Gastrocnemius medialis (tissue), 4 donors: ENCODE data around the gene DACT1. TPM values are rescaled to one million over a fixed set of nuclear protein-coding genes. Genes with fewer than 3 reads are reported as not detected.

Source experiments
- ATAC-seq, 2 donors: fragments of 150-250 bp; one replicate each; pipeline ENCODE4 v1.9.1; 2016
- DNase-seq, 2 donors: peaks; one replicate each; pipeline ENCODE4 v3.0.0-alpha.2; 2019
- H3K27ac ChIP-seq, 4 donors: fragments of 200-600 bp; sonication (generic); 1 replicate in 1 of 4; 2 replicates in 3 of 4; pipeline ENCODE4 v1.5.1; 2016 to 2018; ENCODE audit warnings: mild to moderate bottlenecking in 2 of 4, moderate library complexity in 1 of 4
- H3K27me3 ChIP-seq, 3 donors: fragments of 200-600 bp; sonication (generic) in 2 of 3; 1 replicate in 1 of 3; 2 replicates in 2 of 3; pipeline versions ENCODE4 v1.5.1 to v1.6.0; 2016 to 2019; ENCODE audit warnings: mild to moderate bottlenecking in 1 of 3, moderate library complexity in 1 of 3
- H3K36me3 ChIP-seq, 2 donors: fragments of 200-600 bp; sonication (generic) in 1 of 2; one replicate each; pipeline ENCODE4 v1.5.1; 2017 to 2018
- H3K4me1 ChIP-seq, 2 donors: fragments of 200-600 bp; sonication (generic) in 1 of 2; one replicate each; pipeline ENCODE4 v1.5.1; 2016 to 2017; ENCODE audit warnings: mild to moderate bottlenecking in 2 of 2
- H3K4me3 ChIP-seq, 4 donors: fragments of 200-600 bp; sonication (generic) in 3 of 4; 1 replicate in 1 of 4; 2 replicates in 3 of 4; pipeline ENCODE4 v1.5.1; 2016 to 2019; ENCODE audit warnings: mild to moderate bottlenecking in 2 of 4
- H3K9me3 ChIP-seq, 3 donors: fragments of 200-600 bp; sonication (generic) in 2 of 3; 1 replicate in 1 of 3; 2 replicates in 2 of 3; pipeline ENCODE4 v1.5.1; 2016 to 2019
- POLR2A ChIP-seq, 2 donors: fragments of 450-650 bp; IDR thresholded peaks; one replicate each; pipeline ENCODE4 v1.6.1; 2017; ENCODE audit warnings: antibody characterized with exemption in 2 of 2, mild to moderate bottlenecking in 2 of 2, moderate library complexity in 2 of 2
- in situ Hi-C, 4 donors: fragments of 200-750 bp; cut with MboI; loops; one replicate each; pipeline versions ENCODE4 v1.15.0 to v1.8.0; 2017; ENCODE audit warnings: low sequenced_read_pairs in 4 of 4
- intact Hi-C: fragments of 100-400 bp; cut with DNase I; formaldehyde crosslinking; loops from one replicate; pipeline ENCODE4 v1.15.1; 2023; ENCODE audit warnings: low total_unique reads
- total RNA-seq, 4 donors: library from RNA; depleted of rRNA; stranded (reverse); fragments of >200 nt; gene quantifications; one replicate each; pipeline versions ENCODE4 v1.1.0 to v1.2.3, GENCODE V29; 2016
- TF ChIP-seq, protein P1 (sequence below), 5 experiments: fragments of 450-650 bp in 3 of 5; fragments of 200-600 bp in 2 of 5; sonication (generic) in 2 of 5; IDR thresholded peaks in 4 of 5; conservative IDR thresholded peaks in 1 of 5; 1 replicate in 4 of 5; 2 replicates in 1 of 5; pipeline ENCODE4 v1.5.1; 2016 to 2019; ENCODE audit warnings: antibody characterized with exemption in 5 of 5, mild to moderate bottlenecking in 3 of 5, moderate library complexity in 3 of 5

DACT1 gene
- total RNA-seq, 4 donors from 2014 or later, result 0.97 to 3.0 (median 1.8) TPM

DNA sequence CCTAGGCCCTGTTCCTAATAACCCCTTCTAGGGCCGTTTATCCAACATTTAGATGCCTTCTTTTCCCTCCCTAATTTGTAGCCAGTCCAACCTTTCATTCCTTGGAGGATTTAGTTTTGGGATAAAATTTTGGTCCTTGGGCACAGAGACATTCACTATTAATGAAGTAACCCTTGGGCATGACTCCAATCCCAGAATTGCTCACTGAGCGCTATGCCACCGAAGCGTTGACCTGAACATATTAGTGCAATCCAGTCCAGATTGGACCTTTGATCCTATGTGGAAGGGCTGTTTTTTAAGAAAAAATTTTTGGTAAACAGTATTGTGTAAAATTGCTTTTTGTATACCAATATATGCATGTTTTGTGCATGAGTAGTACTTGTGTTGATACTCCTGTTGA is 10.0 kb downstream of the DACT1 start:
- Histone ChIP-seq H3K4me3 (no peak overlapping the region), H3K36me3 (peaks cover 0 to 17% of the 10 kb centered on the region in 2 donors), H3K27ac (no peak overlapping the region), H3K27me3 (no peaks in the 10 kb centered on the region), H3K4me1 (no peaks in the 10 kb centered on the region), H3K9me3 (no peaks in the 10 kb centered on the region)
- no peak for ATAC-seq
- DNase-seq, result no peak
- in situ Hi-C loops, result loop anchor here in 2 of 4 donors (25.0 kb wide), 1 partner anchor 365 kb away; no protein-coding TSS in a partner anchor
- intact Hi-C loops, result no loop called here
- TF ChIP-seq, protein P1, sequence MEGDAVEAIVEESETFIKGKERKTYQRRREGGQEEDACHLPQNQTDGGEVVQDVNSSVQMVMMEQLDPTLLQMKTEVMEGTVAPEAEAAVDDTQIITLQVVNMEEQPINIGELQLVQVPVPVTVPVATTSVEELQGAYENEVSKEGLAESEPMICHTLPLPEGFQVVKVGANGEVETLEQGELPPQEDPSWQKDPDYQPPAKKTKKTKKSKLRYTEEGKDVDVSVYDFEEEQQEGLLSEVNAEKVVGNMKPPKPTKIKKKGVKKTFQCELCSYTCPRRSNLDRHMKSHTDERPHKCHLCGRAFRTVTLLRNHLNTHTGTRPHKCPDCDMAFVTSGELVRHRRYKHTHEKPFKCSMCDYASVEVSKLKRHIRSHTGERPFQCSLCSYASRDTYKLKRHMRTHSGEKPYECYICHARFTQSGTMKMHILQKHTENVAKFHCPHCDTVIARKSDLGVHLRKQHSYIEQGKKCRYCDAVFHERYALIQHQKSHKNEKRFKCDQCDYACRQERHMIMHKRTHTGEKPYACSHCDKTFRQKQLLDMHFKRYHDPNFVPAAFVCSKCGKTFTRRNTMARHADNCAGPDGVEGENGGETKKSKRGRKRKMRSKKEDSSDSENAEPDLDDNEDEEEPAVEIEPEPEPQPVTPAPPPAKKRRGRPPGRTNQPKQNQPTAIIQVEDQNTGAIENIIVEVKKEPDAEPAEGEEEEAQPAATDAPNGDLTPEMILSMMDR (IDR thresholded peaks at IDR 0.05 in 4 of 5, conservative IDR thresholded peaks at IDR 0.05 in 1 of 5), result no peak
- TF ChIP-seq POLR2A (IDR thresholded peaks at IDR 0.05), result no peak

DNA sequence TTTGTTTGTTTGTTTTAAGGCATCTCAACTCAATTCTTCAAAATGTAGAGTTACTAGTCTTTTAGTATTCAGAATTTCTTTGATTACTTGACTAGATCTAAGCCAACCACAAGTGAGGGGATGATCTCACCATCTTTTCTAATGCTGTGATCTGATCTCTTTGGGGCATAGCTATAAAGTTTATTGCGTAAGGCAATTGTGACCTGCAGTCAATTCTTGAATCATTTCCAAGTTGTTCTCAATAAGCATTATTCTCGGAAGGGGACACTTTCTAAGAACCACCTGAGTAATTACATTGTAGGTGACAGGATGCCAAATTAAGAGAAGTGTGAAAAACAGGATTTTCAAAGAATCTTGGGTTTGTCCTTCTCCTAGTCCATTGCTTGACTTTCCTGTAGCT is 13.1 kb downstream of the DACT1 start:
- intact Hi-C loops (no loop called here), in situ Hi-C loops (no loop called here)
- Histone ChIP-seq H3K9me3 (no peaks in the 10 kb centered on the region), H3K4me3 (no peak overlapping the region), H3K36me3 (peaks cover 0 to 4% of the 10 kb centered on the region in 2 donors), H3K4me1 (no peaks in the 10 kb centered on the region), H3K27ac (no peak overlapping the region), H3K27me3 (no peaks in the 10 kb centered on the region)
- ATAC-seq (no peak), DNase-seq (no peak)
- no peak for TF ChIP-seq POLR2A (IDR thresholded peaks at IDR 0.05)
- TF ChIP-seq, protein P1 (IDR thresholded peaks at IDR 0.05 in 4 of 5, conservative IDR thresholded peaks at IDR 0.05 in 1 of 5), result no peak

DNA sequence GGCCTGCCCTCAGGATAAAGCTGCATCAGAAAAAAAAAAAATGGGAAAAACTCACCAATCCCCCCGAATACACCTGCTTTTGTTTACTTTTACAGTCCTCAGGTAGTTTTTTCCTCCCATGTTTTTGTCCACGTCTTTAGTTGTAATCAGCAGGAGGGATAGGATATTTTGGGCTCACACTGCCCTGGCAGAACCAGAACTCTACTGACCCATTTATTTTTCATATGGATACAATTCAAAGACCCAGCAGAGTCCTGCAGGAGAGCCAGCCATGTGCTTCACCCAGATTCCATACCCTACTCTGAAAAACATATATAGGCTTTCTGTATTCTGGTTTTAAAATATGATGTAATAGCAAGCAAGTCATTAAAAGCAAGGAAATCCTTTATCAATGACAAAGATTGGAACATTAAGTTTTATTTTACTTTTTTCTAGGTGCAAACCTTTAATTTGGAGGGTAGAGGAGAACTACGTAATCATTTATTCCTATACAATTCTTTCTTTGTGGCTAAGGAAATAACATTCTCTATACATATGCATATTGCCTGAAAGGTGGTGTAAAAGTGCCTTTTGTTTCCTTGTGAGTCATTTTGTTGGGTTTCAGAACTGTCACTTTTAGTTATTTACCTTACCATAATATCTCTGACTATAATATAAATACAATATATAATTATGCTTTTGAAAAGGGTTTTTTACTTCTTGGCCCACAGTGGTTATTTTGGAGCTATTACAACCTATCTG is 19.1 kb downstream of the DACT1 start:
- Histone ChIP-seq H3K27ac (no peak overlapping the region), H3K4me1 (no peaks in the 10 kb centered on the region), H3K4me3 (no peak overlapping the region), H3K9me3 (no peaks in the 10 kb centered on the region), H3K27me3 (no peaks in the 10 kb centered on the region), H3K36me3 (no peaks in the 10 kb centered on the region)
- DNase-seq (no peak), ATAC-seq (no peak)
- intact Hi-C loops (no loop called here), in situ Hi-C loops (no loop called here)
- TF ChIP-seq POLR2A (IDR thresholded peaks at IDR 0.05), result no peak
- TF ChIP-seq, protein P1 (IDR thresholded peaks at IDR 0.05 in 4 of 5, conservative IDR thresholded peaks at IDR 0.05 in 1 of 5), result no peak

DNA sequence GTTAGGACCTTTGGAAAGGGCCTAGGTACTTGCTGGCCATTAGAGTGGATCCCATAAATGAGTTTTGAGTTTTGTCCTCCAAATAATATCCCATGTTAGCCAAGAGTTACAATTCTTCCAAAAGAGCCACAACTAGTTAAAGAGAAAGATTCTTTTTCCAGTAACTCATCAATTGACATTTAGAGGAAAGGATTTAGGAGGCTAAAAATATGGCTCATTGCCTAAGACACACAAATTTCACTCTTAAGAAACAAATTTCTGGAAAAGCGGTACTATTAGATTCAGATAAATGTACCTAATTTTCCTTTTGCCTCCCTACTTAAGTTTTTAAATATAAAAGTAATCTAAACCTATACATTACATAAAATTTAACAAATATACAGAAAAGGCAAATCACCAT is 21.3 kb downstream of the DACT1 start:
- Histone ChIP-seq H3K4me3 (no peak overlapping the region), H3K4me1 (peaks cover 0 to 7% of the 10 kb centered on the region in 2 donors), H3K36me3 (no peaks in the 10 kb centered on the region), H3K9me3 (no peaks in the 10 kb centered on the region), H3K27me3 (no peaks in the 10 kb centered on the region), H3K27ac (no peak overlapping the region)
- ATAC-seq, result no peak
- in situ Hi-C loops (no loop called here), intact Hi-C loops (no loop called here)
- DNase-seq, result no peak
- TF ChIP-seq, protein P1 (IDR thresholded peaks at IDR 0.05 in 4 of 5, conservative IDR thresholded peaks at IDR 0.05 in 1 of 5), result no peak
- TF ChIP-seq POLR2A (IDR thresholded peaks at IDR 0.05), result no peak
